ENCODE data around the gene EEF2K.

DNA sequence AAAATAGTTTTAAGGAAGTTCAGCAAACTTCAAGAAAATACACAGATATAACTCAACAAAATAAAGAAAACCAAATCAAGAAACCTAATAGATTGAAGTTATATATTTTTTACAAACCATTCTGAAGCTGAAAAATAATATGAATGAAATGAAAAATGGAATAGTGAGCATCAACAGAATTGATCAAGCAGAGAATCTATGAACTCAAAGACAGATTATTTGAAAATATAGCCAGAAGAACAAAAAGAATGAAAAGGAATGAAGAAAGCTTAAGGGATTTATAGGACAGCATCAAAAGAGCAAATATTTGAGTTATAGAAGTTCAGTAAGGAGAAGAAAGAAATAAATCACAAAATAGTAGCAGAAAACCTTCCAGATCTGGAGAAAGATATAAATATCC, 130.5 kb downstream of the EEF2K start:
- TF ChIP-seq, protein P1, sequence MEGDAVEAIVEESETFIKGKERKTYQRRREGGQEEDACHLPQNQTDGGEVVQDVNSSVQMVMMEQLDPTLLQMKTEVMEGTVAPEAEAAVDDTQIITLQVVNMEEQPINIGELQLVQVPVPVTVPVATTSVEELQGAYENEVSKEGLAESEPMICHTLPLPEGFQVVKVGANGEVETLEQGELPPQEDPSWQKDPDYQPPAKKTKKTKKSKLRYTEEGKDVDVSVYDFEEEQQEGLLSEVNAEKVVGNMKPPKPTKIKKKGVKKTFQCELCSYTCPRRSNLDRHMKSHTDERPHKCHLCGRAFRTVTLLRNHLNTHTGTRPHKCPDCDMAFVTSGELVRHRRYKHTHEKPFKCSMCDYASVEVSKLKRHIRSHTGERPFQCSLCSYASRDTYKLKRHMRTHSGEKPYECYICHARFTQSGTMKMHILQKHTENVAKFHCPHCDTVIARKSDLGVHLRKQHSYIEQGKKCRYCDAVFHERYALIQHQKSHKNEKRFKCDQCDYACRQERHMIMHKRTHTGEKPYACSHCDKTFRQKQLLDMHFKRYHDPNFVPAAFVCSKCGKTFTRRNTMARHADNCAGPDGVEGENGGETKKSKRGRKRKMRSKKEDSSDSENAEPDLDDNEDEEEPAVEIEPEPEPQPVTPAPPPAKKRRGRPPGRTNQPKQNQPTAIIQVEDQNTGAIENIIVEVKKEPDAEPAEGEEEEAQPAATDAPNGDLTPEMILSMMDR (IDR thresholded peaks at IDR 0.05): no peak
- no peak for TF ChIP-seq ZFX (IDR thresholded peaks at IDR 0.05; ENCODE audit: borderline replicate concordance)
